Left cardiac atrium (tissue), 4 donors: ENCODE data around the gene OTUB2. TPM values are rescaled to one million over a fixed set of nuclear protein-coding genes. Genes with fewer than 3 reads are reported as not detected.

Experiments used
- ATAC-seq, 2 donors: fragments of 200-7000 bp; cut with Tn5 transposase; one replicate each; pipeline ENCODE4 v1.9.1; 2020; ENCODE audit warnings: mild to moderate bottlenecking in 2 of 2, moderate library complexity in 2 of 2
- DNase-seq: peaks from one replicate; pipeline ENCODE4 v3.0.0-alpha.2; 2020
- intact Hi-C, 2 donors: fragments of 100-400 bp; cut with DNase I; formaldehyde crosslinking; loops; one replicate each; pipeline versions ENCODE4 v1.14.1 to v1.15.1; 2022 to 2023
- total RNA-seq, 2 donors: library from RNA; stranded (reverse); fragmentation: NEBNext Ultra II Directional; extraction: Animal tissue kit (Norgen Biotek cat#: 25700); gene quantifications; one replicate each; pipeline ENCODE4 v1.2.1, GENCODE V29; 2021
- donor health status: DM: no; HTN: yes; CAD: no.
- donor health status: DM: no; HTN: yes; CAD: no; lungs with severe emphysema.
- donor health status: DM: yes; HTN: yes; CAD: no.
- donor health status: Dilated cardiomyopathy.

The OTUB2 gene
- total RNA-seq, 2 donors from 2014 or later, result 0.24 to 0.56 TPM

DNA sequence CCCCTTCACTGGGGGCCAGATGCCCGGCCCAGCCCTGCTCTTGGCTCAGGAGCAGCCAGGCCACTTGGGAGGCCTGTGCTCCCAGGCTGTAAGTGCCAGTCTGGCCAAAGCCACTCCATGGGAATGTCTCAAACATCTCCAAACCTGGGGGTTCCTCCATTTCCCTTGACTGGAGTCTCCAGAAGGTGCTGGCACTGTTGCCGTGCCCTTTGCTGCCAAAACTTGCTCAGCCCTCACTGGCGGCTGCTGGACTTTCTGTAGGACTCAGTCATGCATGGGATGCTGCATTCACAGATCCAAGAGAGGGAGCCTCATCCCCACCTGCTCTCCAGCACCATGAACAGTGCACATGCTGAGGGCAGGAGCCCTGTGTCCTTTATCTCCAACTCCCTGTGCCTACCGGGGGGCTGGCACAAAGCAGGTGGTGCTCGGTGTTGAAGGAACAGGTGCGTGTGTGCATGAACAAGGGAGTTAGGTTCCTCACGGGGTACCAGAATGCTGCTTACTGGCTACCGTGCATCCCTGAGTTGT, 9.6 kb upstream of the OTUB2 start:
- DNase-seq (no peak), ATAC-seq (no peak)
- intact Hi-C loops, result no loop called here

DNA sequence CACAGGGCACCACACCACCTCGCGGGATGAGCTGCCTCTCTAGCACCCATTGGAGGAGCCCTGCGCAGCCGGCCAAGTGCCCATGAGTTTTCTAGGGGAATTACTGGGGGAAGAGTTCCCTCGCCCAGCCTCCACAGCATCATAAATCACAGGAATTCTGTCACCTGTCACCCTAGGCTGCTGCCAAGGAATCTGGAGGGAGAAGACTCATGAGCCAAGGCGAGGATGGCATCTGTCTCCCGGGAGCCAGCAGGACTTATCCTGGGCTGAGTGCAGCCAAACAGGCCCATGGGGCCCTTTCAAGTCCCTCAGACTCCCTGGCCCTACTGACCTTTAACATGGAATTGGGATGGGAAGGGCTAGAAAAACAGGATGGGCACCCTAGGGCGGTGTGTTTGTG, 7.8 kb upstream of the OTUB2 start:
- DNase-seq (no peak), ATAC-seq (no peak)
- intact Hi-C loops, result no loop called here

DNA sequence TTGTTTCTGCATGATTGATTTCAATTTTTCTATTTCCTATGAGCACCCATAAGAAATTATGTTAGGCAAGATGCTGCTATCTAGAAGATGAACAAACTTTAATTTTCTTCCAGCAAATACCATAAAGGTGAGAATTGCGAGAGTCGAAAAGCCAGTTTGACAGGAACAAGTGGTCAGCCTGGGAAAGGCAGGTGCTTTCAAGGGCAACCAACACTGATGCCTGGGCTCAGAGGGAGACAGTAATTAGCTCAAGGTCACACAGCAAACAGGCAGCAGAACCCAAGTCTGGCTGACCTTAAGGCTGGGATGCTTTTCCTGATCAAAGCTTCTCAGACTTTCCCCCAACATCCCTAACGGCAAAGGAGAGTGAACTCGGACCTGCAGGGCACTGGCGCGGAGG, 6.8 kb upstream of the OTUB2 start:
- intact Hi-C loops, result no loop called here
- DNase-seq, result no peak
- ATAC-seq, result no peak

DNA sequence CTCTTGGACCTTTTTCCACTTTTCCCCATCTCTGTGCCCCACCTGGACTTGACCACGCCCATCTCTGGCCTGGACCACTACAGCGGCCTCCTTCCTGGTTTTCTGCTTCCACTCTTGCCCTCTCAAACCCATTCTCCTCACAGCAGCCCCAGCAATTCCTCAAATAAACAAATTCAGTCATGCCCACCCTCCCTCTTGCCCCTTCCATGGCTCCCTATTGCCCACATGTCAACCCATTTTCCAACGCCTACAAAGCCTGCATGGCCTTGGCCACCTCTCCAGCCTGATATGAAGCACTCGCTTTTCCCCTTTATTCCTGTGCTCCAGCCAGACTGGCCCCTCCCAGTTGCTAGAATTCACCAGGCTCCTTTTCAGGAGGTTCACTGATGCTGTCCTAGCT, 5.9 kb upstream of the OTUB2 start:
- ATAC-seq, result no peak
- intact Hi-C loops, result no loop called here
- no peak for DNase-seq

DNA sequence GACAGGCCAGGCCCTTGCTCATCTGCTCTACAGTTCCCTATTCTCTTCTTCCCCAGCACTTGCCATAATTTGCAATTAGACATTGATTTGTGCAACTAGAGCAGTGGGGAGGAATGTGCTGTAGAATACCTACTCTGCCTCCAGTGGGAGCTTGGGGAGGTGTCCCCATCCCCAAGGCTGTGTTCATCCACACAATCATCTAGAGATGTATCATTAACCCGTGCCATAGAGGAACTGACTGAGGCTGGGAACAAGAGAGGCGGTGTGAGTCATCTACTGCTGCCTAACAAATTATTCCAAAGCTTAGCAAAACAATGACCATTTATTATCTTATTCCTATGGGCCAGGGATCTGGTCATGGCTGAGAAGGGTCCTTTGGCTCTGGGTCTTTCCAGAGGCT, 5.1 kb upstream of the OTUB2 start:
- DNase-seq (no peak), ATAC-seq (no peak)
- intact Hi-C loops, result no loop called here

DNA sequence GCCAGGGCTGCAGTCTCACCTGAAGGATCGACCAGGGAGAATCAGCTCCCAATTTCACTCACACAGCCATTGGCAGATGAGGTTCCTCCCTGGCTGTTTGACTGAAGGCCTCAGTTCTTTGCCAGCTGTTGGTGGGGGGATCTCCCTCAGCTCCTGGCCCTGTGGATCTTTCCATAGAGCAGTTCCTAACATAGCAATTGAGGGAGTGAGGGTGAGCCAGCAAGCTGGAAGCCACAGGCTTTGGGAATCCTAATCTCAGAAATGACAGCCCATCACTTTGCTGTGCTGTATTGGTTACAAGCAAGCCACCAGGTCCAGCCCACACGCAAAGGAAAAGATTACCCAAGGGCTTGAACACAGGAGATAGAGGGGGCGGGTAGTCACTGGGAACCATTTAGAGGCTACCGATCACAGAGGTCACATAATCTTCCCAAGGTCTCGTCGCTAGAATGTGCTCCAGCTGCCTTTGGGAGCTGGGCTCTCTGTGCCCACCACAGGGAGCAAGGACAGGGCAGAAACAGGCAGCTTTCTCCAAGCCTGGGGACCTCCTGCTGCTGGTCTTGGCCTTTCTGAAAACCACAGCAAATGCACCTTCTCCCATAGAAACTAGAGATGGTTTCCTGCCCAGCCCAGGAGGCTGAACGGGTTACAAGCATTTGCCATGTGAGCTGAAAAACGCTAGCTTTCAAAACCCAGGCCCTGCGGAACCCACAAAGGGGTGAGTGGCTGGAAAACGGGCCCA, 4.6 kb upstream of the OTUB2 start:
- ATAC-seq (no peak), DNase-seq (no peak)
- intact Hi-C loops, result no loop called here

DNA sequence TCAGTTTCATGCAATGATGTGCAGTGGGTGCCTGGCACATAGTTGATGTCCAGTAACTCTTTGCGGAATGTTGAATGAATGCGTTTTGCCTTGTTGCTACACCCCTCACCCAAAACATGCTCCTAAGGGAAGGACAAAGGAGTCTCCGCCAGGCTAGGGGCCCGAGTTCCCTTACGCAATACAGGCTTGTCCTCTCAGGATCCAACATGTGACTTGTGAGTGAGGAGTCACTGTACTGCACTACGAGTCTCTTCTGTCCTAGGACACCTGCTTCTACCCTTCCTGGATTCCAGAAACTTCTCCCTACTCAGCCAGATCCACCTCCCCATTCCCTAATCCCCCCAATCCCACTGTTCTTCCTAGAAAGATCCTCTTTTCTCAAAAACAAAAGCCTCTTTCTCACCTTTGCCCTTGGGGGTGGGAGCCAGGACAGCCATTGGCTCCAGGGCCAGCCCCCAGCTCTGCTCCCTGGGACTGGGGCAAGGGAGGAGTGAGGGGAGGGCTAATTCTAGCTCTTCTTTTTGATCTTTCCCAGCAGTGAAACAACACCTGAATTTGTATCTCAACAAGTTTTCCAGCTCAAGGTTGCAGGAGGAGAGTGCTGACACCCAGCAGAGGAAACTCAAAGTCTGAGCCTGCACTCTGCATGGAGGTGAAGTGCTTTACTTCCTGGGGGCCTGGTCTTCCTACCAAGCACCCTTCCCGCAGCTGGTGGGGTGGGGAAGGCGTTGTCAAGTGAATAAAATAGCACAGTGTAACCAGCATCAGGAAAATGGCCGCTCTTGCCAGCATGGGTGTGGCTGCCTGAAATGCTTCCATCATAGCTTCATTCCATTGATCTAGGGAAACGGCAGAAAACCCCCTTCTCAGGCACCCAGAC, 3.4 kb upstream of the OTUB2 start:
- ATAC-seq (no peak), DNase-seq (no peak)
- intact Hi-C loops, result no loop called here

DNA sequence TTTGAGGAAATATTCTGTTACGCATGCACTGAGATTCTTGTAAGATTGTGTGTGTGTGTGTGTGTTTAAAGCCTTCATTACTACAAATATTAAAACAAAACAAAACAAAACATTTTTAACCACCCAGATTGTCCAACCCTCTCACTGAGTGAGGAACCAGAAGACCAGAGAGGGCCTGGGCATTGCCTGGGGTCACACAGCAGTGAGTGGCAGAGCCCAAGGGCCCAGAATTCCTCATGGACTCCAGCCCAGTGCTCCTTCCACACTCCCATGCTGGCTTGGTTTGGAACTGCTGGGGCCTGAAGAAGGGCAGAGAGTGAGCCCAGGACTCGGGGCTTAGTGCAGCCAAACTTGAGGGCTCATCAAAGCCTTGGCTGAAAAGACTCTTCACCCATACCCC, 1.6 kb upstream of the OTUB2 start:
- ATAC-seq (no peak), DNase-seq (no peak)
- intact Hi-C loops, result no loop called here

DNA sequence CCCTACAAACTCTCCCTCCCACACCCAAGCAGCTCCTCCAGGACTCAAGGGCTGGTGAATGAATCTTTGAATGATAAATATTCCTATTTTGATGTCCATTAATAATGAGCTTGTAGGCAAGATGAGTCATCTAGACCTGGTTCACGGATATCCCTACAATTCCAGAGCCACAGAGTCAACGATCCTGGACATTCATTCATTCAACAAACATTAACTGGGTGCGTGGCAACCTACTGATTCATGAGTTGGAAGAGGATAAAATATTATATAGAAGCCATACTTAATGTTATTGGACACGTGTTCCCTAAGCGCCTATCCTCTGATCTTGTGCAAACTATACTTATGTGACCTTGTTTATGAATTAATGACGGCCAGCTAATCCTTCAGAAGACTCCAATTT, 420 bp upstream of the OTUB2 start:
- intact Hi-C loops, result no loop called here
- ATAC-seq (no peak), DNase-seq (no peak)

DNA sequence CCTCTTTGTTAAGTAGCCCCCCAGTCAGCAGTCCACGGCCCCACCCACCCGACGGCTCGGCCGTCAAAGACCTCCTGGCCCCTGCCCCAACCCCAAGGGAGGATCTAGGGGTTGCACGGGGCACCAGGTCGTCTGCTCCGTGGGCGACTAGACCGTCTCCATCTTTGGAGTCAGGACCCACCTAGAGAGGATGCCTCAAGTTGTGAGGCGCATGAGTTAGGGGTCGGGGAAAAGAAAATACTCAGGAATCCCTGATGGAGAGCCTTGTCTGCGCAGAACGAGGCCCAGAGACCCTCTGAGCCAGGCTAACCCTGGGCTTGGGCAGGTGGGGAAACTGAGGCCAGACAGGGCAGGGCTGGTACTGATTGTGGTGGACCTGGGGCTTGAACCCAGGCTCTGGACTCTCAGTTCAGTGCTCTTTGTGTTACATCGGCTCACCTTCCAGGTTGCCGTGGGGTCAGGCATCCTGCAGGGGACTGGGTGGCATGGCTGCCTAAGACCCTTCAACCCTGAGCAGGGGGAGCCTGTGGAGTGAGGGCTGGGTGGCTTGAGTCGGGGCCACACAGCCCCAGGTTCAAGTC, 839 bp downstream of the OTUB2 start:
- DNase-seq (no peak), ATAC-seq (no peak)
- intact Hi-C loops, result no loop called here

DNA sequence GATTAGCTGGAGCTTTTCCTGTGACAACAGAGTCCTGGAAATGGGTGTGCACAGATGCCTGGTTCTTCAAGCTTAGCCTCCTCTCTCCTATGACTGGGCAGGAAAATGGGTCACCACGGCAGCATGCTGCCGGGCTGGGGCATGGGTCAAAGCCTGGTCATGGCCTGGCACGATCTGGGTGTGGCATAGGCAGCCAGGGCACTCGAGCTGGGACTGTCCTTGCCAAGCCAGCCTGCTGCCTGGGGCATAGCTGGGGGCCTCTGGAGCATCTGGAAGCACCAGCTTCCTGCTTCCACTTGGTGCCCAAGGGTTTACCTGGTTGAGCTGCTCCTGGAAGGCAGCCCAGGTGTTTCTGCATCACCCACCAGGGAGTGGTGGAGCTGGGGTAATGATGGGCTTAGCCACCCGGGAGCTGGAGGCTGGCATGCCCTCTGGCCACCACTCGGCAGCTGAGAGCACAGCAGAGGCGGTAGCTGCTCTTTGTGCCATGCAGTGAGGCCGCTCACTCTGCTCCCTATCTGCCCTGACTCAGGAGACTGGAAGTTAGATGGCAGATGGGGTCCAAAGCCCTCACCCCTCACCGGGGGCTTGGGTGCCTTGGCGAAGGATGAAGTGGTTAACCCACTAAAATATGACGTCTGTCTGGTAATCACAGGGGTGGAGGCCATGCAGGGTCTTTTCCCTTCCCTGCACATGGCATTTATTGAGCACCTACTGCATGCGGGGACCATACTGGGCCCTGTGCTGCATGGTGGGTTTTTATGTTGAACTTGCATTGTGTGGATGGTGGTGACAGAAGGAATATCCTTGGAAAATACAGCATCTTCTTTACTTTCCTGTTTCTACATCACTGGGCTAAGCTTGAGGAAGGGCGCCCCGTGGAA, 1.7 kb downstream of the OTUB2 start:
- intact Hi-C loops, result no loop called here
- DNase-seq (no peak), ATAC-seq (no peak)

DNA sequence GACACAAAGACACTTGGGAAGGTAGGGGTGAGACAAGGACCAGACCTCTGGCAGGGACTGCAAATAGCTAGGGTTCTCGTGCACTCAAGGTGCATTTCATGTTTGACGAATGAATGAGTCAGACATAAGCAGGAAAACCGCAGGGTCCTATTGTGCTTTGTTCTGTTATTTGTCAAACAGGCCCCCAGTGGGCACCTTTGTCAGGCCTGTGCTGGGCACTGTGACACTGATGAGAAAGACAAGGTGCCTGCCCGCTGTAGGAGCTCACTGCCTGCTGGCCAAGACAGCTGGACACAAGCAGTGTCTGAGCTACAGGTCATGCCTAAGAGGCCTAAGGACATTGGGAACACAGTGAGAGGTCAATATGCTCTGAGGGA, 2.3 kb downstream of the OTUB2 start:
- no peak for ATAC-seq
- intact Hi-C loops, result no loop called here
- no peak for DNase-seq

DNA sequence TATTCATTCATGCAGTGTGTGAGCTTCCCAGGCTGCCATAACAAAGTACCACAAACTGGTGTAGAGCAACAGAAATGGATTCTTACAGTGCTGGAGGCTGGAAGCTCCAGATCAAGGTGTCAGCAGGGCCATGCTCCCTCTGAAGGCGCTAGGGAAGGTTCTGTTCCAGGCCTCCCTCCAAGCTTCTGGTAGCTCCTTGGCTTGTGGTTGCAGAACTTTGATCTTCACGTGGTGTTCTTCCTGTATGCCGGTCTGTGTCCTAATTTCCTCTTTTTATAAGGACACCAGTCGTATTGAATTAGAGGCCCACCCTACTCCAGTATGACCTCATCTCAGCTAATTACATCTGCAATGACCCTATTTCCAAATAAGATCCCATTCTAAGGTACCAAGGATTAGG, 3.1 kb downstream of the OTUB2 start:
- no peak for ATAC-seq
- intact Hi-C loops, result no loop called here
- no peak for DNase-seq

DNA sequence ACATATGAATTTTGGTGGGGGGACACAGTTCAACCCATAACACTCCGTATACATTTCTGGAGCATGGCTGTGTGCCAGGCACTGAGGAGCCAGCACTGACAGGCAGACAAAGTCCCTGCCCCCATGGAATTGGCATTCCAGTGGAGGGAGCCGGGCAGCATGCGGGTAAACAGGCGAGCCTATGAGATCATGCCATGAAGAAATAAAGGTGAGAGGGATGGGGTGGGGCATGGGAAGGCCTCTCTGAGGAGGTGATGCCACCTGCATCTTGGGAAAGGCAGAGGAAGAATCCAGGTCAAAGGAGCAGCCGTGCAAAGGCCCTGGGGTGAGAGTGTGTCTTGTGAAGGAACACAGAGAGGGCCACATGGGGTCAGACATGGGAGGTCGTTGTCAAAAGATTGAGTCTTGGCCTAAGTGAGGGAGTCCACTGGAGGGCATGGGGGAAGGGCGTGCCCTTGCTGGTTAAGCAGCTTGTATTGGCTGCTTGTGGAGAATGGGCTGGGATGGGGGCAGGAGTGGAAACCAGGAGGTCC, 3.6 kb downstream of the OTUB2 start:
- intact Hi-C loops, result no loop called here

DNA sequence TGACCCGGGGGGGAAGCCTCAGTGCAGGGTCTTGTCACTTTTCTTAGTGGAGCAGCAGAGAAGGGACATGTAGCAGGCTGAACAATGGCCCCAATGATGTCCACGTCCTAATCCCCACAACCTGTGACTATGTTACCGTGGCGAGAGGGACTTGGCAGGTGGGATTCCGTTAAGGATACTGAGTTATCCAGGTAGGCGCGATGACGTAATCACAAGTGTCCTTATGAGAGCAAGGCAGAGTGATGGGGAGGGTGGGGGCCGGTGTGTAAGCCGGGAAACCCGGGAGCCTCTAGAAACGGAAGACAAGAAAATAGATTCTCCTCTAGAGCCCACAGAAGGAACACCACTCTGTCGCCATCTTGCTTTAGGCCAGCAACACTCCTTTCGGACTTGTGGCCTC, 4.4 kb downstream of the OTUB2 start:
- DNase-seq (no peak), ATAC-seq (no peak)
- intact Hi-C loops, result no loop called here

More for the DNA sequence above, 3.6 kb downstream of the OTUB2 start:
- ATAC-seq (no peak), DNase-seq (no peak)

DNA sequence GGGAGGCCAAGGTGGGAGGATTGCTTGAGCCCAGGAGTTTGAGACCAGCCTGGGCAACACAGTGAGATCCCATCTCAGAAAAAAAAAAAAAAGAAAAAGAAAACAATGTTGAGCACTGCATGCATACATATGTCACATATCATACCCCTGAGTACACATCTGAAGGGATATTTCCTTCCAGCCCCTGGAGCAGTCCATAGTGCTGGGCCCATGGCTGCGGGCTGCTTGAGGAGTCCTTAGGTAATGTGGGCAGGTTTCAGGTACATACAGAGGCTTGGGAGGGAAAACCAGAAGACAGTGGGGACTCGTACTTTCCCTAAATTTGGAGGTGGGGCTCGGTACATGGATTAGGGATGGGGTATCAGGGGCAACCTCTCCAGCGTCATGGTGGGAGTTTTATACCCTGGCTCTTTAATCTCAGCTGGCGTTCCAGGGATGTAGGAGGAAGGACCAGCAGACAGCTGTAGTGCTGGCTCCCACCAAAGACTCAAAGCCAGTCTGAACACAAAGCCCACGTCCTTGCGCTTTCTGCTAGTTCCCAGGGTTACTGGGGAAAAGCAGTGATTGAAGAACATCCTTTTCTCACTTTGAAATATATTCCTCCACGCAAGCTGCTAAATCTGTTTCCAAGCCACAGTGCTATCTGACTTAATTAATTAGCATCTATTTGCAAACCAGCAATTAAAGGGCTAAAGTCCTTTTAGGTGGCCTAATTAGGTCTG, 5.2 kb downstream of the OTUB2 start:
- intact Hi-C loops, result no loop called here
- no peak for DNase-seq

DNA sequence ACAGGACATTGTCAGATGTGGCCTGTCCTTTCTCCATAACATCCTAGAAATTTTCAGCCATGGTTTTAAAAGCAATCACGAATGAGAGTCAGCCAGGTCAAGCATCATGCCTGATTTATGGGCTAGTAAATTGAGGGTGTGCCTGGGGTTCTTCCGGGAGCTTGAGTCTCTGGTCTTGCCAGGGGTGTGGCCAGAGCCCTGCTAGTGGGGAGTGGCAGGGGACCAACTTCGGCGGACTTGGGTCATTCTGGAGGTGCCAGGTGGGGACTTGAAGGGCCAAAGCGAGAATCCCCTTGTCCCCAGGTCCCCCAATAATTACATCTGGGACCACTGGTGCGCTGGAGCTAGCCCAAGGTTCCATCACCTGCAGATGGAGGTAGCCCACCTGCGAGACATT, 5.7 kb downstream of the OTUB2 start:
- no peak for DNase-seq
- intact Hi-C loops, result no loop called here
- no peak for ATAC-seq

More for the DNA sequence above, 5.2 kb downstream of the OTUB2 start:
- no peak for ATAC-seq

DNA sequence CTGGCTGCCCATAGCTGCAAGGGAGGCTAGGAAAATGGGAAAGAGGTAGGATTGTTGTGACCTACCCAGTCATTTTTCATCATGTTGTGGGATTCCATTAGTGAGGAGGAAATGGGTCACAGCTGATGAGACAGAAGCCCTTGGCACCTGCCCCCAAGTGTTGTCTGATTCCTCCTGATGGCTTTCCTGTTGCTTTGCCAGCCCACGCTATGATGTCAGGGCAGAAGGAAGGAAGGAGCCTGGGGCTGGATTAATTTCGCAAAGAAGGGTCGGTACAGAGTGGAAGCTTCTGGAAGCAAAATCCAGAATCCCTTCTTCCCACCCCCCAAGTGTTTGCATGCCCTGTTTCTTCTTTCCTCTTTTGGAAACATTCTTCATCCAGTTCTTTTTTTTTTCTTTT, 8.7 kb downstream of the OTUB2 start:
- intact Hi-C loops, result loop anchor here in 1 of 2 donors (5.0 kb wide), 1 partner anchor 102 kb away; no protein-coding TSS in a partner anchor
- no peak for ATAC-seq
- DNase-seq, result no peak
